HAP-1 (cell line): ENCODE measurements around the gene FBL.

Source experiments
- DNase-seq, 2 experiments: peaks; one replicate each; pipeline ENCODE4 v3.0.0-alpha.2; 2016 to 2020; ENCODE audit warnings: low spot score in 2 of 2
- H3K27me3 ChIP-seq: fragments of 250-450 bp; sonication (Bioruptor Pico); 2 replicates; pipeline ENCODE4 v1.5.1; 2020; ENCODE audit warnings: low read depth, mild to moderate bottlenecking, moderate library complexity
- H3K36me3 ChIP-seq: fragments of 250-450 bp; sonication (Bioruptor Pico); replicated peaks from 2 replicates; pipeline ENCODE4 v1.5.1; 2020; ENCODE audit warnings: mild to moderate bottlenecking
- H3K4me1 ChIP-seq: fragments of 250-450 bp; sonication (Bioruptor Pico); 2 replicates; pipeline ENCODE4 v1.5.1; 2020; ENCODE audit warnings: mild to moderate bottlenecking
- H3K4me3 ChIP-seq: fragments of 250-450 bp; sonication (Bioruptor Pico); 2 replicates; pipeline ENCODE4 v1.5.1; 2020; ENCODE audit warnings: mild to moderate bottlenecking, moderate library complexity
- H3K9me3 ChIP-seq: fragments of 250-450 bp; sonication (Bioruptor Pico); 2 replicates; pipeline ENCODE4 v1.5.1; 2020; ENCODE audit warnings: mild to moderate bottlenecking, moderate library complexity
- in situ Hi-C: fragments of 300-500 bp; cut with MboI; formaldehyde crosslinking; loops from 3 replicates; pipeline ENCODE4 v1.14.3; 2020; ENCODE audit warnings: low sequenced_read_pairs, inconsistent platforms, mixed read lengths

The FBL gene

GRCh38 chr19:39842693-39843435, 3.3 kb downstream of the FBL start:
- H3K4me1 ChIP-seq: peaks cover 32% of the 10 kb centered on the region
- peaks cover 31% of the 10 kb centered on the region for H3K36me3 ChIP-seq
- H3K4me3 ChIP-seq: no peak overlapping the region
- DNase-seq: no peak
- in situ Hi-C loops: no loop called here
- no peaks in the 10 kb centered on the region for H3K27me3 ChIP-seq
- H3K9me3 ChIP-seq: no peaks in the 10 kb centered on the region

- H3K27me3 ChIP-seq: no peaks in the 10 kb centered on the region
- peaks cover 49% of the 10 kb centered on the region for H3K36me3 ChIP-seq
- no peak for DNase-seq
- in situ Hi-C loops: no loop called here
- H3K4me3 ChIP-seq: no peak overlapping the region
- H3K4me1 ChIP-seq: peaks cover 24% of the 10 kb centered on the region
- H3K9me3 ChIP-seq: no peaks in the 10 kb centered on the region
These were observed 5.1 kb downstream of the FBL start for GRCh38 chr19:39841041-39841440.

- in situ Hi-C loops: no loop called here
- peaks cover 54% of the 10 kb centered on the region for H3K36me3 ChIP-seq
- DNase-seq: no peak
- H3K4me1 ChIP-seq: peaks cover 24% of the 10 kb centered on the region
- no peak overlapping the region for H3K4me3 ChIP-seq
- no peaks in the 10 kb centered on the region for H3K27me3 ChIP-seq
- H3K9me3 ChIP-seq: no peaks in the 10 kb centered on the region
These were observed 5.7 kb downstream of the FBL start for GRCh38 chr19:39840492-39840891.

- H3K36me3 ChIP-seq: peaks cover 61% of the 10 kb centered on the region
- DNase-seq: no peak
These were observed 6.4 kb downstream of the FBL start for GRCh38 chr19:39839678-39840327.

GRCh38 chr19:39838569-39838968, 7.6 kb downstream of the FBL start:
- H3K36me3 ChIP-seq: peaks cover 71% of the 10 kb centered on the region
- DNase-seq: no peak

More at GRCh38 chr19:39839678-39840327, 6.4 kb downstream of the FBL start:
- no peaks in the 10 kb centered on the region for H3K27me3 ChIP-seq
- H3K4me3 ChIP-seq: no peak overlapping the region
- no peaks in the 10 kb centered on the region for H3K9me3 ChIP-seq
- peaks cover 24% of the 10 kb centered on the region for H3K4me1 ChIP-seq
- in situ Hi-C loops: no loop called here

GRCh38 chr19:39837978-39838377, 8.2 kb downstream of the FBL start:
- H3K36me3 ChIP-seq: peaks cover 71% of the 10 kb centered on the region
- in situ Hi-C loops: no loop called here
- DNase-seq: no peak
- H3K9me3 ChIP-seq: no peaks in the 10 kb centered on the region
- H3K4me1 ChIP-seq: peaks cover 7% of the 10 kb centered on the region
- H3K4me3 ChIP-seq: no peak overlapping the region
- H3K27me3 ChIP-seq: no peaks in the 10 kb centered on the region

More at GRCh38 chr19:39838569-39838968, 7.6 kb downstream of the FBL start:
- Histone ChIP-seq H3K9me3 (no peaks in the 10 kb centered on the region), H3K4me1 (peaks cover 12% of the 10 kb centered on the region), H3K4me3 (no peak overlapping the region), H3K27me3 (no peaks in the 10 kb centered on the region)
- in situ Hi-C loops: no loop called here

GRCh38 chr19:39834287-39834841, 11.8 kb downstream of the FBL start:
- no peak overlapping the region for H3K4me3 ChIP-seq
- H3K27me3 ChIP-seq: no peaks in the 10 kb centered on the region
- H3K36me3 ChIP-seq: peaks cover 87% of the 10 kb centered on the region
- no peaks in the 10 kb centered on the region for H3K9me3 ChIP-seq
- DNase-seq: no peak
- no peaks in the 10 kb centered on the region for H3K4me1 ChIP-seq
- in situ Hi-C loops: no loop called here

GRCh38 chr19:39833464-39834286, 12.5 kb downstream of the FBL start, which contains the start of gene DYRK1B:
Gene DYRK1B (minus strand): TSS chr19:39834162. CDS start chr19:39831867, 2,295 bp downstream.
- H3K4me3 ChIP-seq: no peak within 1 kb of the TSS
- DNase-seq: peak; percentile 11 to 81
- no peaks in the 10 kb centered on the region for H3K27me3 ChIP-seq
- H3K4me1 ChIP-seq: no peaks in the 10 kb centered on the region
- no peaks in the 10 kb centered on the region for H3K9me3 ChIP-seq
- H3K36me3 ChIP-seq: peaks cover 84% of the 10 kb centered on the region
- in situ Hi-C loops: no loop called here

- Histone ChIP-seq H3K36me3 (peaks cover 83% of the 10 kb centered on the region), H3K27me3 (no peaks in the 10 kb centered on the region), H3K4me3 (no peak overlapping the region), H3K4me1 (no peaks in the 10 kb centered on the region), H3K9me3 (no peaks in the 10 kb centered on the region)
- no peak for DNase-seq
- in situ Hi-C loops: no loop called here
These were observed 13.1 kb downstream of the FBL start for GRCh38 chr19:39833160-39833463.

- in situ Hi-C loops: no loop called here
- Histone ChIP-seq H3K4me3 (no peak overlapping the region), H3K36me3 (peaks cover 80% of the 10 kb centered on the region), H3K4me1 (no peaks in the 10 kb centered on the region), H3K27me3 (no peaks in the 10 kb centered on the region), H3K9me3 (no peaks in the 10 kb centered on the region)
- no peak for DNase-seq
These were observed 13.7 kb downstream of the FBL start for GRCh38 chr19:39832341-39833083.

- in situ Hi-C loops: no loop called here
- H3K9me3 ChIP-seq: no peaks in the 10 kb centered on the region
- DNase-seq: no peak
- no peak overlapping the region for H3K4me3 ChIP-seq
- no peaks in the 10 kb centered on the region for H3K4me1 ChIP-seq
- peaks cover 76% of the 10 kb centered on the region for H3K36me3 ChIP-seq
- no peaks in the 10 kb centered on the region for H3K27me3 ChIP-seq
These were observed 14.5 kb downstream of the FBL start for GRCh38 chr19:39831679-39832078.

- Histone ChIP-seq H3K36me3 (peaks cover 75% of the 10 kb centered on the region), H3K4me1 (no peaks in the 10 kb centered on the region), H3K9me3 (no peaks in the 10 kb centered on the region), H3K27me3 (no peaks in the 10 kb centered on the region), H3K4me3 (no peak overlapping the region)
- in situ Hi-C loops: no loop called here
- DNase-seq: no peak
These were observed 15.3 kb downstream of the FBL start for GRCh38 chr19:39830847-39831246.

GRCh38 chr19:39830406-39830805, 15.8 kb downstream of the FBL start:
- Histone ChIP-seq H3K36me3 (peaks cover 75% of the 10 kb centered on the region), H3K9me3 (no peaks in the 10 kb centered on the region), H3K4me3 (no peak overlapping the region), H3K27me3 (no peaks in the 10 kb centered on the region), H3K4me1 (no peaks in the 10 kb centered on the region)
- in situ Hi-C loops: no loop called here
- no peak for DNase-seq
